ENCODE measurements around the gene AP3D1. TPM values are rescaled to one million over a fixed set of nuclear protein-coding genes. Genes with fewer than 3 reads are reported as not detected.

The AP3D1 gene
- total RNA-seq, 1 donor from 2014 or later = 113 TPM

DNA sequence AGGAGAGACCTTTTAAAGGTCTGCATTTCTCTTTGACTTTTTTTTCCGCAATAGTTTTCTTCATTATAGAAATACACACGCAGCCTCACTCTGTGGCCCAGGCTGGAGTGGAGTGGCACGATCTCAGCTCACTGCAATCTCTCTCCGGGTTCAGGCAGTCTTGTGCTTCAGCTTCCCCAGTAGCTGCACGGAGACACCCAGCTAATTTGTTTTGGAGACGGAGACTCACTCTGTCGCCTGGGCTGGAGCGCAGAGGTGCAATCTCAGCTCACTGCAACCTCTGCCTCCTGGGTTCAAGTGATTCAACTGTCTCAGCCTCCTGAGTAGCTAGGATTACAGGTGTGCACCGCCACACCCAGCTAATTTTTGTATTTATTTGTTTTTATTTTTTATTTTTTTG, 88.6 kb downstream of the AP3D1 start:
- H3K27me3 Mint-ChIP-seq = no peaks in the 10 kb centered on the region
- H3K27ac Mint-ChIP-seq = peak overlapping the region; percentile 73
- peaks cover 17% of the 10 kb centered on the region for H3K4me1 Mint-ChIP-seq
- H3K9me3 Mint-ChIP-seq = no peaks in the 10 kb centered on the region
- no peaks in the 10 kb centered on the region for H3K36me3 Mint-ChIP-seq (ENCODE audit: low read depth)
- DNase-seq = no peak
- H3K4me3 Mint-ChIP-seq = peak overlapping the region; percentile 90
- intact Hi-C loops (cut with micrococcal nuclease) = no loop called here

- intact Hi-C loops (cut with micrococcal nuclease) = no loop called here
- Mint-ChIP-seq H3K27me3 (no peaks in the 10 kb centered on the region), H3K4me1 (peaks cover 17% of the 10 kb centered on the region), H3K4me3 (peak overlapping the region; percentile 90), H3K9me3 (no peaks in the 10 kb centered on the region), H3K27ac (peak overlapping the region; percentile 91), H3K36me3 (ENCODE audit: low read depth) (no peaks in the 10 kb centered on the region)
- DNase-seq = no peak
Observed at GRCh38 chr19:2062389-2062729, 89.0 kb downstream of the AP3D1 start.

DNA sequence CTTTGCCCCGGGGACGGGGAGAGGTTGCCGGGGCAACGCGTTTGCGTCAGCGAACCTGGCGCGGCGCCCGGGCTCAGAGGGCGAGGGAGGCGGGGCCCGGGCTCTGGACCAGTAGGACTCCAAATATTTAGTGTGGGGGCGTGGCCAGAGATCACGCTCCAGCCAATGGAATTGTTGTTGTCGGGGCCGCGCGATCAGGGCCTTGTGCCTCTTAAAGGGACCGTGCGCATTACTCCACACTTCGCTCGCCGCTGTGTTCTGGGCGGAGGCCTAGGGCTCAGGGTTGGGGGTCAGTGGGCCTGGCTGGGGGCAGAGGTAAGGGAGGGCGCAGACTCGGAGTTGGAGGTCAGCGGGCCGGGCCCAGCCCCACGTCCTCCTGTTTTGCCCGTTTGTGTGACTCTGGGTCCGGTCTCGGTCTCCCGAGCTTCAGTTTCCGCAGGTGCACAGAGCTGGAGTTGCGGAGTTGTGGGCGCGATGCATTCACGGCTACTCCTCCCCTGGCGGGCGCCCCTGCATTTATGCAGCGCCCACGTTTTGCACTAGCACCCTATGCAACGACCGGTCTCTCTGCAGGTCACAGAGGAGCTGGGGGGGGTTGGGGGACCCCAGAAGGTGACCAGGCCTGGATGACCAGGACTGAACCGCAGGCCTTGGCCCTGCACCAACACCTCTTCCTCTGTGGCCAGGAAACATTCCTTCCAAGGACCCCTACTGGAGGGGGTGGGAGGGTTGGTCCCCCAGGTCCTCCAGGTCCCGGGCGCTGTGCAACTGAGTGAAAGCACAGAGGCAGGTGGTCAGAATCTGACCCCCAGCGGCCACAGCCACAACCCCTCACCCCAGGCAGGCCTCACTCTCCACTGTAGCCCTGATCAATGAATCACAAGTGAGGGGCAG, 89.6 kb downstream of the AP3D1 start:
- H3K27me3 Mint-ChIP-seq = no peaks in the 10 kb centered on the region
- H3K9me3 Mint-ChIP-seq = no peaks in the 10 kb centered on the region
- intact Hi-C loops (cut with micrococcal nuclease) = loop anchor here (1.0 to 2.0 kb wide), 4 partner anchors 19 to 43 kb away; partner anchors contain the start of genes IZUMO4 and MOB3A
- no peaks in the 10 kb centered on the region for H3K36me3 Mint-ChIP-seq (ENCODE audit: low read depth)
- peak overlapping the region; percentile 90 for H3K4me3 Mint-ChIP-seq
- peak overlapping the region; percentile 91 for H3K27ac Mint-ChIP-seq
- H3K4me1 Mint-ChIP-seq = peaks cover 20% of the 10 kb centered on the region
- DNase-seq = peak; percentile 100

DNA sequence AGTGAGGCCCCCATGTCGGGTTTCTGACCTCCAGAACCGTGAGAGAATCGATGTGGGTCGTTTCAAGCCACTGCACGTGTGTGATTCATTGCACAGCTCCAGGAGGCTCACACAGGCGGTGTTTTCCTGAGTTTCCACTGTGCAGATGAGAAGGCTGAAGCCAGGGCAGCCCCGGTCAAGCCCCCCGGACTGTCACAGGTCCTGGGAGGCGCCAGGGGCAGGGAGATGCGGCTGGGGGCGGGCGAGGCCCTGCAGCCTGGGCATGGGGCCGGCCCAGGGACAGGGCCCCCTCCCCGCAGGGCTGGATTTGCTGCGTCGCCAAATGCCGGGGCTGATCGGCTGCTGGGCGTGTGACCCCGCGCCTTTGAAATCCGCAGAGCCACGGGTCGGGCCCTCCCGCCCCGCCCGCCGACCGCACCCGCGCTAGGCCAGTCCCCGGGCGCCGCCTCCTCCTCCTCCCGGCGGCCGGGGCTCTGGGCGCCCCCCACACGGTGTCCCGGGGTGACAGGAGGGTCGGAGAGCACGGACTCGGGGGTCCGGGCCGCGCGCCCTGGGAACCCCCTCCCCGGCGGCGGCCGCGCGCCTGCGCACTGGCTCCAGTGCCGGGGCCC, 90.4 kb downstream of the AP3D1 start:
- Mint-ChIP-seq H3K9me3 (no peaks in the 10 kb centered on the region), H3K4me3 (peak overlapping the region; percentile 96), H3K27ac (peak overlapping the region; percentile 98), H3K27me3 (no peaks in the 10 kb centered on the region), H3K4me1 (peaks cover 24% of the 10 kb centered on the region), H3K36me3 (ENCODE audit: low read depth) (no peaks in the 10 kb centered on the region)
- DNase-seq = no peak
- intact Hi-C loops (cut with micrococcal nuclease) = loop anchor here (1.0 to 2.0 kb wide), 5 partner anchors 9 to 42 kb away; partner anchors contain the start of genes IZUMO4 and MOB3A

DNA sequence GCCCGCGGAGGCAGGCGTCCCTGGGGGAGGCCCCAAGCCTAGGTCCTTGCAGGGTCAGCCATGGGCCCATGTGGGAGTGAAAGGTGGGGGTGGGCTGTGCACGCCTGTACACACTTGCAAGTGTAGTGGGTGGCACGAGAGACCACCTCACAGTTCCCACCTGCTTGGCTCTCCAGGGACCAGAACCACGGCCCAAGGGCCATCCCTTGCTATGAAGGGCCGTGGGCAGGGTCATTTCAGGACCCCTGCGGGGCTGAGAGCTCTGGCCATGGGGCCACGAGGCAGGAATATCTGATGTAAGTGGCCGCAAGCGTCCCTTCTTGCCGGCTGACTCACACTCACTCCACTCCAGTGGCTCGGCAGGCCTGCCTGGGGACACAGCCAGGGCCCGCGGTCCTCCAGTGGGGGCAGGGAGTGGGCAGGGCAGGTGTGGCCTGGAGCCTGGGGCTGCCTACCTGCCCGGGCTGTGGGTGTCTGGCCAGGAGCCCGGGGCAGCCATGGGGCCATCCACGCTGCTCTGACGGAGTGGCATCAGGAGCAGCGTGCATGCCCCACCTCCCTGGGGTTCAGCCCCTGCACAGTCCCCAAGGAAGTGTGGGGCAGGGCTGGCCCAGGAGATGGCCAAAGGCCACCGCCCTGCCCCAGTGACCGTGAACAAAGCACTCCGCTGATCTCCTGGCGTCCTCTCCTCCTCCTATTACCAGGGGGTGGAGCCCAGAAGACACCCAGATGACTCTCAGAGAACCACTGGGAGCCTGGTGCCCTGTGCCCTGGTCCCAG, 91.8 kb downstream of the AP3D1 start:
- Mint-ChIP-seq H3K4me3 (peak overlapping the region; percentile 96), H3K36me3 (ENCODE audit: low read depth) (no peaks in the 10 kb centered on the region), H3K4me1 (peaks cover 34% of the 10 kb centered on the region), H3K27me3 (no peaks in the 10 kb centered on the region), H3K9me3 (no peaks in the 10 kb centered on the region), H3K27ac (peak overlapping the region; percentile 98)
- intact Hi-C loops (cut with micrococcal nuclease) = loop anchor here (1.0 to 2.0 kb wide), 2 partner anchors 7 to 41 kb away; no protein-coding TSS in a partner anchor
- DNase-seq = peak; percentile 63

GRCh38 chr19:2058570-2059421, 92.6 kb downstream of the AP3D1 start:
- Mint-ChIP-seq H3K9me3 (no peaks in the 10 kb centered on the region), H3K4me3 (no peak overlapping the region), H3K4me1 (peaks cover 34% of the 10 kb centered on the region)

DNA sequence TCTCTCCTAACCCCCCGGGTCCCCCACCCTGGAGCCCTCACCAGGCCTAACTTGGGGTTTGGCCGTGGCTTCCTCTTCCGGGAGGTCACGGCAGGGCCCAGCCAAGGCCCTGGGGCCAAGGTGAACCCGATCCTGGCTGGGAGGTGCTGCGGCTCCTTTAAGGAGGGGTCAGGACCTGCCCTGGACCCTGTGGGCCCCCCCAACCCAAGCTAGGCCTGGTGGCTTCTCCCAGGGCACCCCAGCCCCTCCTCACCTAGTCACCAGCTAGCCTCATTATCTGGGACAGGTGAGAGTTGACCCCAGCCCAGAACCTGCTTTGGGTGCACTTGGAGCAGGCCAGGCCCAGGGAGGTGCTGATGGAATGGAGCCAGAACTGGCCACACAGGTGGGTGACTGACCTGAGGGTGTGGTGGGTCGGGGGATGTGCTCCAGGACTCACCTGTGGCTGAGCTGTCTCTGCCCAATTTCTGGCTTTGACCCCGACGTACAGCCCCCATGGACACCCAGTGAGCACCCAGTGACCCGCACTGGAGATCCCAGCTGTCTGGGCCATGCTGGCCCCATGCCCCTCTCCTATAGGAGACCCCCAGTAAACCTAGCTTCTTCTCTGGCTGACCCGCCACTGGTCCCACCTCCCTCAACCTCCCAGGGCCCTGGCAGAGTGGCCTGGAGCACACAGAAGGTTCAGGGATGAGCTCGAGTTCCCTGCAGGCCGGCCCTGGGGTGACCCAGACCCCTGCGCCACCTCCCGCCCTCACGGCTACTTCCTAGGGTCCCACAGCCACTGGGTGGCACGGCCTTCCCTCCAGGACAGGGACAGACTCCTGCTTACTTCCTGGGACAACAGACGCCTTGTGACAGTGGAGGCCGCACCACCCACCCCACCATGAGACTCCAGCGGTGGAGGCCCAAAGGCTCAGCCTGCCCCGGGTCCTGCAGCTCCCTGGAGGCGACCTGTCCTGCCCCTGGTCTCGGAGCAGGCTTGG, 93.6 kb downstream of the AP3D1 start:
- peak; percentile 60 for DNase-seq
- Mint-ChIP-seq H3K27ac (peak overlapping the region; percentile 67), H3K4me1 (peaks cover 36% of the 10 kb centered on the region), H3K4me3 (peak overlapping the region; percentile 35), H3K27me3 (no peaks in the 10 kb centered on the region), H3K9me3 (no peaks in the 10 kb centered on the region), H3K36me3 (ENCODE audit: low read depth) (no peaks in the 10 kb centered on the region)
- intact Hi-C loops (cut with micrococcal nuclease) = no loop called here

More at GRCh38 chr19:2058570-2059421, 92.6 kb downstream of the AP3D1 start:
- H3K27ac Mint-ChIP-seq = peak overlapping the region; percentile 72
- no peaks in the 10 kb centered on the region for H3K36me3 Mint-ChIP-seq (ENCODE audit: low read depth)
- DNase-seq = peak; percentile 59
- no peaks in the 10 kb centered on the region for H3K27me3 Mint-ChIP-seq
- intact Hi-C loops (cut with micrococcal nuclease) = no loop called here

- peak; percentile 70 for DNase-seq
- intact Hi-C loops (cut with micrococcal nuclease) = no loop called here
- H3K27ac Mint-ChIP-seq = peak overlapping the region; percentile 83
- H3K9me3 Mint-ChIP-seq = no peaks in the 10 kb centered on the region
- no peaks in the 10 kb centered on the region for H3K36me3 Mint-ChIP-seq (ENCODE audit: low read depth)
- no peaks in the 10 kb centered on the region for H3K27me3 Mint-ChIP-seq
- peaks cover 36% of the 10 kb centered on the region for H3K4me1 Mint-ChIP-seq
- H3K4me3 Mint-ChIP-seq = peak overlapping the region; percentile 80
Observed at GRCh38 chr19:2056837-2057192, 94.6 kb downstream of the AP3D1 start.

DNA sequence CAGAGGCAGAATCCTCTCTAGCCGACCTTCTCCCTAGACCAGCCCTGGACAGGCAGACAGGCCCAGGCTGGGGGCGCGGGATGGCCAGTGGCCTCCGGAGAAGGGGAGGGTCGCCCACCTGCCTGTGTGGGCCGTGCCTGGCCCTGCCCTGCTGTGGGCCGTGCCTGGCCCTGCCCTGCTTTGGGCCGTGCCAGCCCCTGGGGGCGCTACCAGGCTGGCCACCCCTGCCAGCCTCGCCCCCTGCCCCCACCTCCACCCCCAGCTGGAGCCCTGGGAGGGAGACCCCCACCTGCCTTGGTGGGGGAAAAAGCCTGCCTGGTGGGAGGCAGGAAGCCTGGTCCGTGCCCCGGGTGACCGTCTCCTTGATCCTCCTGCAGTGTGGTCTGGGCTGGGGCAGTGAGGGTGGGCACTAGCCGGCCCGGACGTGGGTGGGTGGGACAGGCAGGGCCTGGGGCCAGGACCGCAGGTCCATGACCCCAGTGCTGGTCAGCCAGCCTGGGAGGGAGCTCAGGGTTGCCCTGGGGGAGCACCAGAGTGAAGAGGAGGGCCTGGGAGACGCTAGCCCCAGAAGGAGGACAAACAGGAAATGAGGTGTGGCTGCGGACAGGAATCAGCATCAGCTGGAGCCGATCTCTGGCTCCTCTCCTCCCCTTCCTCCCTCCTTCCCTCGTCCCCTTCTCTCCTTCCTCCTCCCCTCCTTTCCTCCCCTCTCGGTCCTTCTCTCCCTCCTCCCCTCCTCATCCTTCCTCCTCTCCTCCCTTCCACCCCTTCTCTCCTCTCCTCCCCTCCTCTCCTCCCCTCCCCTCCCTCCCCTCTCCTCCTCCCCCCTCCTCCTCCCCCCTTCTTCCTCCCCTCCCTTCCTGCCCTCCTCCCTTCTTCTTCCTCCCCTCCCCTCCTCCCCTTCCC, 95.2 kb downstream of the AP3D1 start:
- DNase-seq = peak; percentile 81

DNA sequence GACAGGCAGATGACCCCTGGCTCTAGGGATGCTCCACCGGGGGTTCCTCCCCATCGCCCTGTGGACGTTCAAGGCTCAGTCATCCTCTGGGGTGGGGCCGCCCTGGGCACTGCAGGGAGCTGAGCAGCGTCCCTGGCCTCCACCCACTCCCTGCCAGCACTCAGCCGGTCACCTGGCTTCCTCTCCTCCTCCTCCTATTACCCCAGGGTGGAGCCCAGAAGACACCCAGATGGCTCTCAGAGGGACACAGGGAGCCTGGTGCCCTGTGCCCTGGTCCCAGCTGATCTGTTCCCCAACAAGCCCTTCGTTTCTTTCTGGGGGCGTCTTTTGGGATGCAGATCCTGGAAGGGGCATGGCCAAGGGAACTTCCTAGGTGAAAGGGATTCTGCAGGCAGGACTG, 96.6 kb downstream of the AP3D1 start:
- H3K4me1 Mint-ChIP-seq = peaks cover 34% of the 10 kb centered on the region
- peak overlapping the region; percentile 70 for H3K4me3 Mint-ChIP-seq
- H3K9me3 Mint-ChIP-seq = no peaks in the 10 kb centered on the region
- H3K27me3 Mint-ChIP-seq = no peaks in the 10 kb centered on the region
- intact Hi-C loops (cut with micrococcal nuclease) = no loop called here
- peaks cover 3% of the 10 kb centered on the region for H3K36me3 Mint-ChIP-seq (ENCODE audit: low read depth)
- peak overlapping the region; percentile 89 for H3K27ac Mint-ChIP-seq
- DNase-seq = peak; percentile 65

More for the DNA sequence above, 95.2 kb downstream of the AP3D1 start:
- Mint-ChIP-seq H3K36me3 (ENCODE audit: low read depth) (no peaks in the 10 kb centered on the region), H3K4me1 (peaks cover 39% of the 10 kb centered on the region), H3K27me3 (no peaks in the 10 kb centered on the region), H3K4me3 (peak overlapping the region; percentile 80), H3K27ac (peak overlapping the region; percentile 92), H3K9me3 (no peaks in the 10 kb centered on the region)
- intact Hi-C loops (cut with micrococcal nuclease) = no loop called here

- DNase-seq = no peak
- Mint-ChIP-seq H3K27ac (peak overlapping the region; percentile 65), H3K4me1 (peaks cover 36% of the 10 kb centered on the region), H3K9me3 (no peaks in the 10 kb centered on the region), H3K36me3 (ENCODE audit: low read depth) (peaks cover 7% of the 10 kb centered on the region), H3K4me3 (no peak overlapping the region), H3K27me3 (no peaks in the 10 kb centered on the region)
- intact Hi-C loops (cut with micrococcal nuclease) = no loop called here
Observed at GRCh38 chr19:2053601-2054389, 97.6 kb downstream of the AP3D1 start.

Data from activated CD4-positive, alpha-beta T cell treated with anti-CD3 and anti-CD28 coated beads, Interleukin-2, amount 10 ng/mL, durations not matched to agents 24 days and 14 days (primary cell).